ENCODE data around the gene MCF2L. TPM values are rescaled to one million over a fixed set of nuclear protein-coding genes. Genes with fewer than 3 reads are reported as not detected.

The MCF2L gene
- total RNA-seq, 2 donors from 2014 or later = 47.6 to 64.7 TPM

- Histone ChIP-seq H3K27ac (no peak overlapping the region), H3K9me3 (no peaks in the 10 kb centered on the region), H3K4me1 (replicated peaks) (no peaks in the 10 kb centered on the region), H3K4me3 (no peak overlapping the region), H3K36me3 (no peaks in the 10 kb centered on the region), H3K27me3 (replicated peaks; ENCODE audit: insufficient read depth) (no peaks in the 10 kb centered on the region)
- no peak for TF ChIP-seq POLR2A (IDR thresholded peaks at IDR 0.05)
- TF ChIP-seq CTCF (IDR thresholded peaks at IDR 0.05) = no peak
- TF ChIP-seq POLR2AphosphoS5 (IDR thresholded peaks at IDR 0.05) = no peak
- 88% methylated on average over 7 of the region's 7 CpGs for WGBS
- intact Hi-C loops (cut with DNase I) = no loop called here
- DNase-seq (ENCODE audit: low spot score) = no peak
These were observed 150.8 kb downstream of the MCF2L start for GRCh38 chr13:113119822-113120189.

GRCh38 chr13:113120300-113121182 is 151.5 kb downstream of the MCF2L start:
- Histone ChIP-seq H3K4me1 (replicated peaks) (no peaks in the 10 kb centered on the region), H3K9me3 (no peaks in the 10 kb centered on the region), H3K27ac (no peak overlapping the region), H3K36me3 (no peaks in the 10 kb centered on the region), H3K27me3 (replicated peaks; ENCODE audit: insufficient read depth) (no peaks in the 10 kb centered on the region), H3K4me3 (no peak overlapping the region)
- intact Hi-C loops (cut with DNase I) = no loop called here
- 71% methylated on average over 17 of the region's 19 CpGs for WGBS
- DNase-seq (ENCODE audit: low spot score) = no peak
- TF ChIP-seq POLR2A (IDR thresholded peaks at IDR 0.05) = no peak
- TF ChIP-seq CTCF (IDR thresholded peaks at IDR 0.05) = no peak
- TF ChIP-seq POLR2AphosphoS5 (IDR thresholded peaks at IDR 0.05) = peak; percentile 39

- H3K4me3 ChIP-seq = no peak overlapping the region
- H3K9me3 ChIP-seq = no peaks in the 10 kb centered on the region
- no peaks in the 10 kb centered on the region for H3K4me1 ChIP-seq (replicated peaks)
- H3K36me3 ChIP-seq = no peaks in the 10 kb centered on the region
- H3K27ac ChIP-seq = no peak overlapping the region
- intact Hi-C loops (cut with DNase I) = no loop called here
- 91% methylated on average over 24 of the region's 24 CpGs for WGBS
- no peaks in the 10 kb centered on the region for H3K27me3 ChIP-seq (replicated peaks; ENCODE audit: insufficient read depth)
- TF ChIP-seq POLR2AphosphoS5 (IDR thresholded peaks at IDR 0.05) (no peak), CTCF (IDR thresholded peaks at IDR 0.05) (no peak)
- DNase-seq (ENCODE audit: low spot score) = no peak
These were observed 152.3 kb downstream of the MCF2L start for GRCh38 chr13:113121183-113121927.

GRCh38 chr13:113121928-113122471 is 153.0 kb downstream of the MCF2L start:
- Histone ChIP-seq H3K9me3 (no peaks in the 10 kb centered on the region), H3K4me1 (replicated peaks) (no peaks in the 10 kb centered on the region), H3K27ac (peak overlapping the region; percentile 49 to 58), H3K27me3 (replicated peaks; ENCODE audit: insufficient read depth) (no peaks in the 10 kb centered on the region), H3K36me3 (no peaks in the 10 kb centered on the region), H3K4me3 (no peak overlapping the region)
- TF ChIP-seq CTCF (IDR thresholded peaks at IDR 0.05) = no peak
- TF ChIP-seq POLR2AphosphoS5 (IDR thresholded peaks at IDR 0.05) = no peak
- TF ChIP-seq POLR2A (IDR thresholded peaks at IDR 0.05) = no peak
- DNase-seq (ENCODE audit: low spot score) = no peak
- 56% methylated on average over 16 of the region's 16 CpGs for WGBS
- intact Hi-C loops (cut with DNase I) = no loop called here
